HepG2 (cell line): ENCODE results near the gene RNF213. TPM values are rescaled to one million over a fixed set of nuclear protein-coding genes. Genes with fewer than 3 reads are reported as not detected.
"Not testable (repeated sequence)": the region's sequence is repeated elsewhere in the genome, so short reads cannot be mapped to it uniquely, and the experiment has no call there.

ENCODE experiments used
- ATAC-seq: fragments of 200-7000 bp; cut with Tn5 transposase; 3 replicates; pipeline ENCODE4 v1.9.1; 2020; ENCODE audit warnings: mild to moderate bottlenecking, moderate library complexity
- BruUV-seq: library from RNA; stranded (reverse); fragments of 400-500 nt; replicated peaks from 2 replicates; lab custom pipeline; 2021; lab: Mats Ljungman, UMichigan
- CTCF ChIA-PET: fragments of 300-600 bp; formaldehyde crosslinking; extraction: SDS; loops from one replicate; lab custom pipeline; 2021; ENCODE audit warnings: low total read pairs, inconsistent platforms, low intra/inter-chr PET ratio; lab: Yijun Ruan, JAX
- POLR2A ChIA-PET: fragments of 350-600 bp; sonication (Branson Sonifier 250); formaldehyde crosslinking; loops from one replicate; lab custom pipeline; 2020; ENCODE audit warnings: antibody characterized with exemption, inconsistent platforms; lab: Yijun Ruan, JAX
- DNase-seq: peaks from one replicate; pipeline ENCODE4 v3.0.0-alpha.2; 2015; ENCODE audit warnings: low spot score
- FAIRE-seq: peaks from 3 replicates; lab custom pipeline; 2011; peaks lifted over from hg19 to GRCh38; lab: Jason Lieb, UNC
- H2AFZ ChIP-seq: one replicate; pipeline ENCODE4 v1.6.1; 2011; ENCODE audit warnings: low read length, inconsistent platforms
- H3K27ac ChIP-seq: fragments of 300-600 bp; 3 replicates; pipeline ENCODE4 v1.8.0; 2011; ENCODE audit warnings: mixed run types, mild to moderate bottlenecking, mixed read lengths, low read length, inconsistent platforms; ENCODE audit not compliant: insufficient read depth; ENCODE audit errors: extremely low read length
- H3K27me3 ChIP-seq, 2 experiments: fragments of 200-600 bp in 1 of 2; 2 replicates in 1 of 2; 3 replicates in 1 of 2; pipeline versions ENCODE4 v1.6.0 to v1.8.0; 2011; ENCODE audit warnings: low read length in 2 of 2, mild to moderate bottlenecking in 2 of 2, moderate library complexity in 2 of 2, inconsistent platforms in 1 of 2; ENCODE audit not compliant: insufficient read depth in 2 of 2, control insufficient read depth in 1 of 2
- H3K36me3 ChIP-seq, 2 experiments: fragments of 200-600 bp in 1 of 2; replicated peaks in 1 of 2; 2 replicates in 1 of 2; 3 replicates in 1 of 2; pipeline versions ENCODE4 v1.5.1 to v1.8.0; 2011; ENCODE audit warnings: low read length in 2 of 2, inconsistent platforms in 1 of 2; ENCODE audit not compliant: insufficient read depth in 2 of 2, control insufficient read depth in 1 of 2
- H3K4me1 ChIP-seq: 2 replicates; pipeline ENCODE4 v1.5.1; 2012; ENCODE audit warnings: low read length, inconsistent platforms; ENCODE audit not compliant: insufficient read depth
- H3K4me2 ChIP-seq: 2 replicates; pipeline ENCODE4 v1.6.0; 2011; ENCODE audit warnings: low read depth, low read length, inconsistent platforms
- H3K4me3 ChIP-seq, 3 experiments: fragments of 200-600 bp in 1 of 3; sonication (generic), shearing (Covaris generic) in 1 of 3; replicated peaks in 1 of 3; 2 replicates each; pipeline ENCODE4 v1.5.1; 2011 to 2016; ENCODE audit warnings: low read length in 3 of 3, inconsistent platforms in 2 of 3, low read depth in 2 of 3, mild to moderate bottlenecking in 2 of 3, control low read depth in 1 of 3, mixed read lengths in 1 of 3; ENCODE audit not compliant: insufficient read depth in 1 of 3
- H3K79me2 ChIP-seq: one replicate; pipeline ENCODE4 v1.6.1; 2011; ENCODE audit warnings: low read length, inconsistent platforms; ENCODE audit not compliant: insufficient read depth
- H3K9ac ChIP-seq: 2 replicates; pipeline ENCODE4 v1.6.0; 2011; ENCODE audit warnings: mild to moderate bottlenecking, low read depth, low read length, inconsistent platforms; ENCODE audit not compliant: insufficient read depth
- H3K9me3 ChIP-seq: 2 replicates; pipeline ENCODE4 v1.5.1; 2012; ENCODE audit warnings: mild to moderate bottlenecking, low read length
- H4K20me1 ChIP-seq: 2 replicates; pipeline ENCODE4 v1.6.0; 2011; ENCODE audit warnings: inconsistent platforms, mild to moderate bottlenecking, low read length, moderate library complexity; ENCODE audit not compliant: insufficient read depth
- ATF7 ChIP-seq, 2 experiments: fragments of 450-650 bp in 1 of 2; sonication (generic) in 1 of 2; formaldehyde crosslinking in 1 of 2; IDR thresholded peaks; 2 replicates each; pipeline versions ENCODE4 v1.4.0 to v1.6.1; 2016 to 2020; ENCODE audit warnings: antibody characterized with exemption in 1 of 2, mild to moderate bottlenecking in 1 of 2, missing genetic modification reagents in 1 of 2
- ZNF121 ChIP-seq: sonication (generic); formaldehyde crosslinking; IDR thresholded peaks from 2 replicates; pipeline ENCODE4 v1.5.0; 2020; ENCODE audit warnings: mild to moderate bottlenecking, missing genetic modification reagents
- WGBS: methylation state at CpG from one replicate; pipeline ENCODE4 v1.1.6; 2017; ENCODE audit warnings: low lambda C conversion rate; 5-methylcytosine and 5-hydroxymethylcytosine counted together
- in situ Hi-C: cut with HindIII; loops from 2 replicates; pipeline ENCODE4 v1.10.0; 2017; ENCODE audit warnings: low pct_unique_long_range_greater_than_20kb; ENCODE audit not compliant: extremely low pct_ligation_motif_present
- intact Hi-C: fragments of 100-400 bp; cut with micrococcal nuclease; formaldehyde crosslinking; loops from one replicate; pipeline ENCODE4 v1.10.0; 2022; ENCODE audit not compliant: unreplicated experiment
- polyA plus RNA-seq, 8 experiments: library from polyadenylated mRNA; depleted of rRNA in 3 of 8; stranded (reverse) in 7 of 8; unstranded in 1 of 8; fragments of >200 nt; fragmentation: Illumina TruSeq in 4 of 8; extraction: Trizol in 4 of 8; gene quantifications; 2 replicates each; pipeline versions ENCODE4 v1.2.1 to v1.2.3, GENCODE V29; 2011 to 2016; ENCODE audit warnings: low read depth in 4 of 8, missing spikeins in 1 of 8, mixed read lengths in 1 of 8; ENCODE audit not compliant: insufficient read depth in 1 of 8
- total RNA-seq, 5 experiments: library from RNA; depleted of rRNA; stranded (reverse); fragments of >200 nt; fragmentation: Illumina TruSeq; extraction: Trizol; gene quantifications; 2 replicates each; pipeline ENCODE4 v1.2.3, GENCODE V29; 2016; ENCODE audit warnings: low read depth in 1 of 5
- TF ChIP-seq, protein P1 (sequence below): sonication (generic); formaldehyde crosslinking; IDR thresholded peaks from 2 replicates; pipeline ENCODE4 v1.8.1; 2023; ENCODE audit warnings: missing genetic modification reagents, mild to moderate bottlenecking, borderline replicate concordance

Gene RNF213
- total and polyA plus RNA-seq, 2 of the 13 experiments (the other 11 are each of a cell fraction or from before 2014, with no cell fraction given) = 38.6 to 38.7 TPM

DNA sequence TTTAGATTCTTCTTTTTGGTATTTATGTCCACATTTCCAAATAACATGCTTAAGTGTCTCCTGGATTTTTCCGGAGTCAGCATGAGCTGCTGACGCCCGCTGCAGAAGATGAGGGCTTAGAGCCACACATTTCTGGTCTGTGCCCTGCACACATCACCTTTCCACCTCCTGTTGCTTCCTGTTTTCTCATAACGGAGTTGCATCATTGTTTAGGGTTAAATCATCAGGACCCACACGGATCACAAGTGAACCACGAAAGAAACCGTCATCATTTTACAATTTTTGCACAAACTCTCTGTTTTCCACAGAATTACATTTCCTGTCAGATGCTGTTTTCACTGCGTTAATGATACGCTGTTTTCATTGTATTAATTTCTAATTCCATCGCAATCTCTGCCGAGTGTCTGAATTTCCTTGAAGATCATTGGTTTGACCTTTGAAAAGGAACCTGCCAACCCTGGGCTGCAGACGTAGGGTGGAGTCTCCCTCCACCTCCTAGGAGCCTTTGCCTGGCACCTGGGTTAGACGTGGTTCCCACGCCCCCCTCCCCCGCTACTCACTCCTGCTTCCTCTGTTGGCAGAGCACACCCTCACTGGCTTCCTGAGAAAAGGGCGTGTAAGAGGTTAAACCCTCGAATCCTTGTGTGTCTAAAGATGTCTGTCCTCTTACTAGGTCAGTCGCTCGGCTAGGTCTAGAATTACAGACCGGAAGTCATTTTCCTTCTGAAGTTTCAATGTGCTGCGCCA, 68.2 kb downstream of the RNF213 start:
- Histone ChIP-seq H3K79me2 (no peaks in the 10 kb centered on the region), H3K9ac (no peak overlapping the region), H4K20me1 (no peaks in the 10 kb centered on the region), H3K27ac (no peak overlapping the region), H3K4me1 (0 out of 2 replicates have a peak, but pooled peaks cover 8% of the 10 kb centered on the region), H3K4me2 (no peak overlapping the region), H3K27me3 (no peaks in the 10 kb centered on the region), H2AFZ (no peak overlapping the region), H3K4me3 (no peak overlapping the region), H3K36me3 (peaks cover 11 to 65% of the 10 kb centered on the region in 2 experiments; a peak in 4 of 5 replicates), H3K9me3 (no peaks in the 10 kb centered on the region)
- intact Hi-C loops = no loop called here
- no peak for FAIRE-seq
- 96% methylated on average over 21 of the region's 21 CpGs for WGBS
- no TSS peak for BruUV-seq
- CTCF ChIA-PET = no interaction called here
- no peak for ATAC-seq
- TF ChIP-seq, protein P1, sequence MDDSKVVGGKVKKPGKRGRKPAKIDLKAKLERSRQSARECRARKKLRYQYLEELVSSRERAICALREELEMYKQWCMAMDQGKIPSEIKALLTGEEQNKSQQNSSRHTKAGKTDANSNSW = no peak
- TF ChIP-seq ATF7 (IDR thresholded peaks at IDR 0.05) (0 out of 2 replicates have a peak, but pooled peaks have one; percentile 28), ATF7 (CRISPR knock-in tag; IDR thresholded peaks at IDR 0.05) (no peak)
- no peak for DNase-seq
- POLR2A ChIA-PET = no interaction called here
- in situ Hi-C loops = no loop called here

DNA sequence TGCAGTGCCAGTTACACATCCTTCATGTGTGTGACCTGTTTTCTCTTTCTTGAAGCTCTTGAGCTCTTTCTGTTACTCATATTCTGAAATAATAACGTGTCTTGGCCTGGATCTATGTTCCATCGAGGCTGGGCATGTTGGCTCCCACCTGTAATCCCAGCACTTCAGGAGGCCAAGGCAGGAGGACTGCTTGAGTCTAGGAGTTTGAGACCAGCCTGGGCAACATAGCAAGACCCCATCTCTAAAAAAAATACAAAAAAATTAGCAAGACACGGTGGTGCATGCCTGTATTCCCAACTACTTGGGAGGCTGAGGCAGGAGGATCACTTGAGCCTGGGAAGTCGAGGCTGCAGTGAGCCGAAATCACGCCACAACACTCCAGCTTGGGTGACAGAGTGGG, 68.8 kb downstream of the RNF213 start:
- in situ Hi-C loops, intact Hi-C loops, H3K27ac ChIP-seq, H3K9ac ChIP-seq, CTCF ChIA-PET, H3K4me1 ChIP-seq, H4K20me1 ChIP-seq, BruUV-seq, POLR2A ChIA-PET, H2AFZ ChIP-seq, ATAC-seq, H3K4me2 ChIP-seq, H3K9me3 ChIP-seq, H3K4me3 ChIP-seq, H3K27me3 ChIP-seq, FAIRE-seq, DNase-seq, H3K79me2 ChIP-seq: not testable (repeated sequence)
- TF ChIP-seq ZNF121 (CRISPR knock-in tag) = peak; percentile 16; the same call in 1 of the 2 replicates
- 95% methylated on average over 6 of the region's 6 CpGs for WGBS
- peaks cover 15 to 71% of the 10 kb centered on the region in 2 experiments for H3K36me3 ChIP-seq
